SIG-M5 treated with dmso at 0.1 percent for 504 hours (cell line): ENCODE results near the gene MACO1.

Experiments used
- DNase-seq: peaks from one replicate; lab custom pipeline; 2025; ENCODE audit not compliant: unreplicated experiment; lab: John Stamatoyannopoulos, UW

The MACO1 gene

DNA sequence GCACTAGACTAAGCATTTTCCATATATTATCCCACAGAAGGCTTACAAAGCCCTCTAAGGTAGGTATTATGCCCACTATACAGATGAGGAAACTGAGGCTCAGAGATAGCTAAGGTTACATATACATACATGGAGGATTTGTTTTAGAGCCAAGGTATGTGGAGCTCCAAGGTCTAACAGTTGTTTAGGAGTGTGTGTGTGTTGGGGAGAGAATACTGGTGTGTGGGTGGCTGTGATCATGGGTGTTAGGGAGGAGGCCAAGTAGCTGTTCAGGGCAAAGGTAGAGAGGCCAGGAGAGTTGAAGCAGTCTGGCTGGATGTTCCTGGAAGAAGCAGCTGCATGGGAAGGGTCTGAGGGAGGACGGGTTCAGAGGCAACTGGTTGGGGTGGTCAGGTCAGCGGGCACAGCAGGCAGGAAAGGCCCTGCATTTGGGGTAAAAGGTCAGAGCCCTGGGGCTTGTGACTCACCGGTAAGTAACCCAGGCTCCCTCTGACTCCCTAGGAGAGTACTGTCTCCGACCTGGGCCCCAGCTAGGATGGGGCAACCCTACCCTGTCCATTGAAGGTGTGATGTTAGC is 107.6 kb downstream of the MACO1 start:
- no peak for DNase-seq

DNA sequence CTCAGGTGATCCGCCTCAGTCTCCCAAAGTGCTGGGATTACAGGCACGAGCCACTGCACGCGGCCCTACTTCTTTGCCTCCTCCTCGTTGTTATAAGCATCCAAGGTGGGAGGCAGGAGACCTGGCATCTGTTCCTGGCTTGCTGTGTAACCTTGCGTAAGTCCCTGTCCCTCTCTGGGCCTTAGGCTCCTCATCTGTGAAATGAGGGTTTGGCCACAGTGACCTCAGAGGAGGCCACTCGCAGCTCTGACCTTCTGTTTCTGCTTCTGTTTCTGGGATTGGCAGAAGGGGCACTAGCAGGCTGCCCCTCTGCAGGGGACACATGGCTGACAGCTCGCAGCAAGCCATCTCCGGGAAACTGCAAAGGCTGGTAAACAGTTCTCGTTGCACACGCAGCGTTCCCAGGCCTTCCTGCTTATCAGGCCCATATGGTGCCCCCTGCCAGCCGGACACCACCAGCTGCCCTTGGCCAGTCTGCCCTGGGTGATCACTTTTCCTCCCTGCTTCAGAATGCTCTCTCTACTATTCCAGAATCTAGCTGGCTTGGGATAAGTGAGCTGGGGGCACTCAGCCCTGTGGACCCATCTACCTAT is 110.1 kb downstream of the MACO1 start:
- no peak for DNase-seq

DNA sequence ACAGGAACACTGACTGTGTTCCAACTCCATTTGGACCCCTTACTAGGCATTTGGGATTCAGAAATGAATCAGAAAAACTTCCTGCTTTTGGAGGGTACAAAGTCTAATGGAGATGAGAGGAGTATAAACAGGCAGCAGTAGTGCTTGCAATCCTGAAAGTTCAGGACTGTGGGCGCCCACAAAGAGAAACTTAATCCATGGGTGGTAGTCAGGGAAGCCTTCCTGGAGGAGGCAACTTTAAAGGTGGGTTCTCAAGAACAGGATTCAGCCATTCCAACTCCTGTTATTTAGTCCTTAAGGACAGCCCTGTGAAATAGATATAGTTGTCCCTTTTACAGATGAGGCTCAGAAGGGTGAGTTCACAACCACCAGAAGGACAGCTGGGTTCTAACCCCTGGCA is 110.7 kb downstream of the MACO1 start:
- no peak for DNase-seq

DNA sequence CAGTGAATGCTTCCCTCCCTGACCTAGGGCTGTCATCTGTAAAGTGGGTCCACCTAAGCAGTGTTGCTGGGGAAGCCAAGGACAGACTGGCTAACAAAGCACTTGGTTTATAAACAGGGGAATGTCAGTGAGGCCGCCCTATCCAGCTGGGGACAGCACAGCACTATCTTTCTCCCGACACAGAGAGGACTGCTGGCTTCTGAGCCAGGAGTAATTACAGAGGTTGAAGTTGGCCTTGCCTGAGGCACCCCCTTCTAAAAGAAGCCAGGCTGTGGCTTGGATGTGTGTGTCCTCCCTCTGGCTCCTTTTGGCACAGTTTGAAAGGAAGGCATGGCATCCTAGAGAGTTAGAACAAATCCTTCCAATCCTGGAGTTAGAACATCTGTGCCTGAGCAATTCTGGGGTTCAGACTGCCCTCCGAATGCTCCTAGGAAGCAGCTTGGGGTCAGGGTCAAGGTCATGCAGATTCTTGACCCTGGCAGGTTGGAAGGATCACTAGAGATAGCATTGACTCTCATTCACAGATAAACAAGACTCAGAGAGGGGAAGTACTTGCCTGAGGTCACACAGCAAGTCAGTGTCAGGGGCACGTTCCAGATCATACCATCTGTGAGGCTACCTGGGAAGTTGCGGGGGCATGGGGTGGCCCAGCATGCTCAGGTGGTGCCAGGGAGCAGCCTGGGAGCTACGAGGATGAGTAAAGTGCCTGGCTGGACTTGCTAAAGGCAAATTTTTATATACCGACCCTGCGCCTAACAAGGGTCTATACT is 111.4 kb downstream of the MACO1 start:
- DNase-seq: no peak

DNA sequence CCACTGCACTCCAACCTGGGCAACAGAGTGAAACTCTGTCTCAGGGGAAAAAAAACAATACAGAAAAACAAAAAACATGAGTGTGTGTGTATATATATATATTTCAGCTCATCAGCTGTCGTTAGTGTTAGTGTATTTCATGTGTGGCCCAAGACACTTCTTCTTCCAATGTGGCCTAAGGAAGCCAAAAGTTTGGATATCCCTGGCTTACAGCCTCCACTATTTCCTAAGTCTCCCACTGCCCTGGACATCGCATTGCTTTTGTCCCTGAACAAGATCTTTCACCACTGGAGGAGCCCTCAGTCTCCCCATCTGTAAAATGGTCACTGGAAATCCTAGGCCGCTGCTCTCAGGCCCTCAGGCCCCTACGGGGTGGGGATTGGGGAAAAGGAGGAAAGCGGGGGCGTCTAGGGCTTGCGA is 112.3 kb downstream of the MACO1 start:
- no peak for DNase-seq

DNA sequence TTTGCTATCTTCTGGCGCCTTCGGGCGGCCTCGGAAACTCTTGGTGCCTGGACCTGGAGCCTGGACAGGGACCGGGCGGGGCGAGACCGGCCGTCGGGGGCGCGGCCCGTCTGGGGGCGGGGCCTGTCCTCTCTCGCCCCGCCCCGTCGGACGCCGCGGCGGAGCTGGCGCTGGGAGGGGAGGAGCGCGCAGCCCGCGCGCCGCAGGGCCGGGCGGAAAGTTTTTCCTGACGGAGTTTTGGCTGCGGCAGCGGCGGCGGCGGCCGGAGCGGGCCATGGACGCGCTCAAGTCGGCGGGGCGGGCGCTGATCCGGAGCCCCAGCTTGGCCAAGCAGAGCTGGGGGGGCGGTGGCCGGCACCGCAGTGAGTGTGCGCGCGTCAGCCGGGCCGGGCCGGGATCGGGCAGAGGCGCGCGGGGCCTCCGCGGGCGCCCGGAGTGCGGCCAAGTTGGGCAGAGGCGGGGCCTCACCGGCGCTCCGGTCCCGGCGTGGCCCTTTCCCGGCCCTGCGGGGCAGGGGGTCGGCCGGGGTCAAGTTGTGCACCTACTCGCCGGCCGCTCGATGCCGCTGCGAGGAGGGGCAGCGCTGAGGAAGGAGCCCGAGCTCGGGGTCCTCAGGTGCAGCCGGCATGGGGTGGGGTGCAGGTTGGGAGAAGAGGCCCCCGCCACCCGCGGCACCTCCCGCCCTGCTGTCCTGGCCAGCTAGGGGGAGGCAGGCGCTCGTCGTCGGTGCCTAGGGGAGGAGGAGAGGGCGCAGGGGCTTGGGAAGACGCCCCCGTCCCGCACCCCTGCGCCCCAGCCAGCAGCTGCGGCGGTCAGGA is 112.9 kb downstream of the MACO1 start, which contains the start of gene LDLRAP1:
Gene LDLRAP1, plus strand, starts transcription at position 182 of the 818 bp plus-strand sequence. Its CDS starts 93 bp downstream, at position 275.
- DNase-seq: peak; percentile 35

DNA sequence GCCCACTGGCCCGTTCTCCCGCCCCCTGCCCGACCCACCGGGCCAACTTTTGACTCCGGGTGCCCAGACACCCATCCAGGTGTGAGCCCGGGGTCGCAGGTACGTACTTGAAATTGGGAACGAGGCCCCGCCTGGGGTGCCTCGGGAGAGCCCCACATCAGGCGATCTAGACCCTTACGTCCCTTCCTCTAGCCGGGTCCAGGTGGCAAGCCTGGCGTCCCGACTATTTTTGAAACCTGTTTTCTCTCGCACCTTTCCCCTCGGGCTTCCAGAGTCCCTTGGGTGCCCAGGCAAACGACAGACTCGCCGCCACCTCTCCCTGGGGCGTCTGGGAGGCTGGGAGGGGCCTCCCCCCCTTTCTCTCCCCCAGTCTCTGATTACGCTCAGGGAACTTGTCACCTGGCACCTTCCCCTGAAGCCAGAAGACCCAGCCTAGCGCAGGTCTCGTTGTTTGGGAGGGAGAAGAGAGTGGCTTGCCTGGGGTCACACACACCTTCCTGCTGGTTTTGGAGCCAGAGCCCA is 113.6 kb downstream of the MACO1 start:
- no peak for DNase-seq

DNA sequence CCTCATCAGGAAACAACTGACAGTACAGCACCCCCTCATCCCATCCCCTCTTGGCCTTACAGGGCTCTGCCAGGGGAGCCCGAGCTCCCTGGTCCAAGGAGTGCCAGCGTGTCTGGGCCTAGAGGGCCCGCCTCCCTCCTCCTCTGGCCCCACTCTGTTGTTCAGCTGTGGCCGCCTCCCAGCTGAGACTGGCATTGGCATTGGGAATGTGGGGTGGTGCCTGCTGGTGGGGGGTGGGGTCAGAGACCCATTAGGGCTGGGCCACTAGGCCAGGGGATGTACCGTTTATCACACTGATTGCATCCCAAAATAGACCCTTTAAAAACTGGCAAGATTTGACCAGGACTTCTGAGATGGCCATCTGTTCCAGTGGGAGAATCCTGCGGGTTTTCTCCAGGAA is 114.1 kb downstream of the MACO1 start:
- no peak for DNase-seq

DNA sequence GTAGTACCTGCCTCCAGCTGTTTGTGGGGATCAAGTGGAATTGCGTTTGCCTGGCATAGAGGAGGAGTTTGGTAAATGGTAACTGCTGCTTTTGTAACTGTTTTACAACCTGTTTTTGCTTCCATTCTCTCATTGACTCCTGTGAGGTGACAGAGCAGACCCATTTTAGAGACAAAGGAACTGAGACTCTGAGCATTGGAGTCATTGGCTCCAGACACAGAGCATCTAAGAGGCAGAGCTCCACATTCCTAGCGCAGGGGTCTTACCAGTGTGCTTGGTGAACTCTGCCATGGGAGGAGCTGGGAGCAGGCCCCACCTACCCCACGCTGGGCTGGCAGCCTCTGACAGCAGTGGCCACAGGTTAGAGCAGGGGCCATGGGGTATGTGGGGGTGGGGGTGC is 115.1 kb downstream of the MACO1 start:
- DNase-seq: no peak

DNA sequence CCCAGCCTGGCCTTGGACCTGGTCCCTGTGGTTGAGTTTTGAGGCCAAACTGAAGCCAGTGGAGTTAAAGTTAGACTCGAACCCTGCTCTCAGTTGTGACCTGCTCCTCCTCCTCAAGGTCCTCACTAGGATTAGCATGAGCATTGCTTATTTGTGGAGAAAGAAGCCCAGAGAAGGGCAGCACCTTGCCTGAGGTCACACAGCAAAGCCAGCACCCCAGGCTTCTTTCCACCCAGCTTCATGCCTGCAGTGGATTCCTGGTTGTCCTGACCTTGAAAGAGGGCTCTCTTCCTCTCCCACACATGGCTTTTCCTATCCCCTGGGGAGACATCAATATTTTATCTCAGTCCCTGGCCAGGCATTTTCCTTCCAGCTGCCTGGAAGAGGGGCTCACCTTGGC is 115.5 kb downstream of the MACO1 start:
- no peak for DNase-seq

DNA sequence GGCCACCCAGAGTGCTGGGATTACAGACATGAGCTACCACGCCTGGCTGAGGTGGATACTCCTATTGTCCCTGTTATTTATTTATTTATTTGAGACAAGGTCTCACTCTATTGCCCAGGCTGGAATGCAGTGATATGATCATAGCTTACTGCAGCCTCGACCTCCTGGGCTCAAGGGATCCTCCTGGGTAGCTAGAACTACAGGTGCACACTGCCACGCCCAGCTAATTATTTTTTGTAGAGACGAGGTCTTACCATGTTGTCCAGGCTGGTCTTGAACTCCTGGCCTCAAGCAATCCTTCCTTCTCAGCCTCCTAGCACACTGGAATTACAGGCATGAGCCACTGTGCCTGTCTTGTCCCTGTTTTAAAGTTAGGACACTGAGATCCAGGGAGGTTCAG is 117.9 kb downstream of the MACO1 start:
- DNase-seq: no peak

DNA sequence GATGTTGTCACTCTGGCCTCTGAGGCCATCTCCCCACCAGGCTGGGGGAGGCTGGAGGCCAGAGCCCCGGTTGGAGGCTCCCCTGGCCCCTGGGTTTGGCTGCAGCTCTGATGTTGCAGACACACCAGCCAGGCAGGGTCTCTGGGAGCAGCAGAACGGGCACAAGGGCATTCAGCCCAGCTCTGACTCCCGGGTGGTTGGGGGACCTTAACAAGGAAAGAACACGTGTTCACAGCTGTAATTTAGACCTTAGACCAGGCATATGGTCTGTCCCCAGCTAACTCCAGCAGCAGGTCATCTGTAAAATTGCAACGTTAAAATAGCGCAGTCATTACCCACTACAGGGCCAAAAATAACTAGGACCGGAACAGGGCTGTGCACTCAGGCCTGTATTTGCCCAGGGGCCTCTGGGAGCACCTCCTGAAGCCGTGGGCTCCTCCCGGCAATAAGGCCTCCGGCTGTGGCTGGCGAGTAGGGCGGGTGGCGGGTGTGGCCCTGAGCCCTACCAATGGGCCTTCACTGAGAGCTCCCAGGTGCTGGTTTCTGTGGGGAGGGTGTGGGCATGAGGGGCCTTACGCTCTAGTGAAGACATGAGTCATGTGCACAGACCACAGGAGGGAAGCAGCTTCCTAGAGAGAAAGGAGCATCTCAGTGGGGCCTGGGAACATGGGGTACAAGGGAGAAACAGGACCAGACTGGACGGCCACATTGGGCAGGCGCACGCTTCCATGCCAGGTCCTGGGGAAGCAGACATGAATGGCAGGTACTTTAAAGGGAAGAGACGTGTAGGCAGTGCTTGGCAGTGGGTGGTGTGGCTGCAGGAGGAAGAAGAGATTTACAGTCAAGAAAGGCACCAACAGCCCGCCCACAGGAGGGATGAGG is 118.8 kb downstream of the MACO1 start:
- peak; percentile 95 for DNase-seq
